K562 (cell line): ENCODE data around the gene TEAD3. TPM values are rescaled to one million over a fixed set of nuclear protein-coding genes. Genes with fewer than 3 reads are reported as not detected.

ENCODE experiments used
- AFF4 ChIP-seq: sonication (generic); formaldehyde crosslinking; IDR thresholded peaks from 2 replicates; pipeline ENCODE4 v1.8.0; 2023; ENCODE audit warnings: mild to moderate bottlenecking, missing genetic modification reagents
- BHLHE40 ChIP-seq: IDR thresholded peaks from 2 replicates; pipeline ENCODE4 v1.6.1; 2011; ENCODE audit warnings: low read length, improper control_type of control experiment
- IRF1 ChIP-seq: sonication (generic); formaldehyde crosslinking; IDR thresholded peaks from 2 replicates; pipeline ENCODE4 v1.8.0; 2022; ENCODE audit warnings: missing genetic modification reagents, mild to moderate bottlenecking, borderline replicate concordance
- POU5F1 ChIP-seq: fragments of 150-350 bp; IDR thresholded peaks from 2 replicates; pipeline ENCODE4 v1.6.1; 2014; ENCODE audit warnings: borderline replicate concordance, low read length, low read depth, mild to moderate bottlenecking; ENCODE audit not compliant: partially characterized antibody
- RBBP5 ChIP-seq: fragments of 200-600 bp; sonication (generic); IDR thresholded peaks from 2 replicates; pipeline ENCODE4 v1.6.1; 2012; ENCODE audit warnings: borderline replicate concordance, mild to moderate bottlenecking, low read length, control low read depth, inconsistent platforms; ENCODE audit not compliant: insufficient read depth, poor library complexity, severe bottlenecking
- THAP7 ChIP-seq: fragments of 250-450 bp; sonication (Bioruptor Pico); IDR thresholded peaks from 2 replicates; pipeline ENCODE4 v1.5.0; 2021
- ZBTB26 ChIP-seq: fragments of 450-650 bp; formaldehyde crosslinking; IDR thresholded peaks from 2 replicates; pipeline ENCODE4 v1.4.0; 2022; ENCODE audit warnings: missing genetic modification characterization
- ZC3H8 ChIP-seq: fragments of 450-650 bp; IDR thresholded peaks from 2 replicates; pipeline ENCODE4 v1.6.1; 2017
- ZFP1 ChIP-seq: fragments of 450-650 bp; formaldehyde crosslinking; IDR thresholded peaks from 2 replicates; pipeline ENCODE4 v1.4.0; 2020; ENCODE audit warnings: mild to moderate bottlenecking, mixed read lengths
- polyA plus RNA-seq, 8 experiments: library from polyadenylated mRNA; depleted of rRNA in 4 of 8; stranded (reverse) in 5 of 8; unstranded in 3 of 8; fragments of >200 nt; fragmentation: Nextera tagmentation in 2 of 8; fragmentation: Illumina TruSeq in 1 of 8; extraction: Ambion mirVana in 2 of 8; extraction: Trizol in 1 of 8; gene quantifications; 2 replicates each; pipeline versions ENCODE4 v1.2.1 to v1.2.3, GENCODE V29; 2011 to 2014; ENCODE audit warnings: inconsistent platforms in 1 of 8, missing spikeins in 1 of 8
- total RNA-seq, 7 experiments: library from RNA; depleted of rRNA in 6 of 7; stranded (reverse); fragments of >200 nt in 6 of 7; fragmentation: Illumina TruSeq in 2 of 7; extraction: Trizol in 2 of 7; gene quantifications; 2 replicates each; pipeline versions ENCODE4 v1.2.1 to v1.2.3, GENCODE V29; 2011 to 2021; ENCODE audit warnings: low replicate concordance in 1 of 7

Gene TEAD3
- total and polyA plus RNA-seq, 9 of the 15 experiments (the other 6 are each of a cell fraction or from before 2014, with no cell fraction given): 0.63 to 13.2 (median 3.3) TPM

GRCh38 chr6:35496036-35496840, 641 bp downstream of the TEAD3 start (continued):
- TF ChIP-seq ZFP1 (CRISPR knock-in tag): no peak
- no peak for TF ChIP-seq ZC3H8
- TF ChIP-seq BHLHE40: 0 out of 2 replicates have a peak, but pooled peaks have one; percentile 41
- TF ChIP-seq AFF4 (CRISPR knock-in tag): no peak
- TF ChIP-seq RBBP5: peak; percentile 17
- TF ChIP-seq THAP7: no peak
- no peak for TF ChIP-seq IRF1 (CRISPR knock-in tag)
- TF ChIP-seq POU5F1: no peak
- no peak for TF ChIP-seq ZBTB26 (CRISPR knock-in tag)
- TF ChIP-seq, all 486 proteins: peak for 39
